DOHH2 (cell line): ENCODE measurements around the gene SLC39A10.
"Not testable (repeated sequence)": the region's sequence is repeated elsewhere in the genome, so short reads cannot be mapped to it uniquely, and the experiment has no call there.

Source experiments
- H3F3A ChIP-seq: fragments of 200-600 bp; sonication (generic), shearing (Covaris generic); 2 replicates; pipeline ENCODE4 v1.6.0; 2016; ENCODE audit warnings: antibody characterized with exemption, mild to moderate bottlenecking; ENCODE audit not compliant: control insufficient read depth, insufficient read depth
- H3K27ac ChIP-seq: fragments of 200-600 bp; sonication (generic); 2 replicates; pipeline ENCODE4 v1.5.1; 2014; ENCODE audit warnings: low read depth, mild to moderate bottlenecking, low read length, moderate library complexity
- H3K27me3 ChIP-seq: fragments of 200-600 bp; sonication (generic); 2 replicates; pipeline ENCODE4 v1.6.1; 2014; ENCODE audit warnings: mild to moderate bottlenecking, low read length, mixed read lengths; ENCODE audit not compliant: control insufficient read depth
- H3K36me3 ChIP-seq: fragments of 200-600 bp; sonication (generic); 2 replicates; pipeline ENCODE4 v1.6.1; 2014; ENCODE audit warnings: mild to moderate bottlenecking, low read length, moderate library complexity, mixed read lengths; ENCODE audit not compliant: control insufficient read depth
- H3K4me1 ChIP-seq: fragments of 200-600 bp; sonication (generic); 2 replicates; pipeline ENCODE4 v1.6.1; 2014; ENCODE audit warnings: mild to moderate bottlenecking, low read length, mixed read lengths; ENCODE audit not compliant: control insufficient read depth
- H3K4me2 ChIP-seq: fragments of 200-600 bp; sonication (generic); 2 replicates; pipeline ENCODE4 v1.6.0; 2014; ENCODE audit warnings: mild to moderate bottlenecking, low read length, moderate library complexity
- H3K4me3 ChIP-seq: fragments of 200-600 bp; sonication (generic); 2 replicates; pipeline ENCODE4 v1.5.1; 2014; ENCODE audit warnings: mild to moderate bottlenecking, low read length, mixed read lengths
- H3K79me2 ChIP-seq: fragments of 200-600 bp; sonication (generic); 2 replicates; pipeline ENCODE4 v1.6.1; 2014; ENCODE audit warnings: mild to moderate bottlenecking, low read length, mixed read lengths; ENCODE audit not compliant: control insufficient read depth
- H3K9me2 ChIP-seq: fragments of 200-600 bp; sonication (generic); replicated peaks from 2 replicates; pipeline ENCODE4 v1.6.1; 2014; ENCODE audit warnings: mild to moderate bottlenecking, low read length, mixed read lengths; ENCODE audit not compliant: control insufficient read depth
- H3K9me3 ChIP-seq: fragments of 200-600 bp; sonication (generic); 2 replicates; pipeline ENCODE4 v1.6.1; 2014; ENCODE audit warnings: antibody characterized with exemption, low read length, mixed read lengths; ENCODE audit not compliant: control insufficient read depth, insufficient read depth
- H4K20me1 ChIP-seq: fragments of 200-600 bp; sonication (generic); 2 replicates; pipeline ENCODE4 v1.6.0; 2014; ENCODE audit warnings: low read depth, mild to moderate bottlenecking, antibody characterized with exemption, low read length, moderate library complexity; ENCODE audit not compliant: control insufficient read depth, insufficient read depth
- EZH2phosphoT487 ChIP-seq: fragments of 200-600 bp; sonication (generic); IDR thresholded peaks from 2 replicates; pipeline ENCODE4 v1.6.1; 2017; ENCODE audit warnings: borderline replicate concordance, mild to moderate bottlenecking, antibody characterized with exemption, low read length, moderate library complexity, mixed read lengths
- TF ChIP-seq, protein P1 (sequence below): fragments of 200-600 bp; sonication (generic); IDR thresholded peaks from one replicate; pipeline ENCODE4 v1.5.1; 2014; ENCODE audit warnings: antibody characterized with exemption, mild to moderate bottlenecking, low read depth, low read length; ENCODE audit not compliant: poor library complexity, severe bottlenecking

Gene SLC39A10

DNA sequence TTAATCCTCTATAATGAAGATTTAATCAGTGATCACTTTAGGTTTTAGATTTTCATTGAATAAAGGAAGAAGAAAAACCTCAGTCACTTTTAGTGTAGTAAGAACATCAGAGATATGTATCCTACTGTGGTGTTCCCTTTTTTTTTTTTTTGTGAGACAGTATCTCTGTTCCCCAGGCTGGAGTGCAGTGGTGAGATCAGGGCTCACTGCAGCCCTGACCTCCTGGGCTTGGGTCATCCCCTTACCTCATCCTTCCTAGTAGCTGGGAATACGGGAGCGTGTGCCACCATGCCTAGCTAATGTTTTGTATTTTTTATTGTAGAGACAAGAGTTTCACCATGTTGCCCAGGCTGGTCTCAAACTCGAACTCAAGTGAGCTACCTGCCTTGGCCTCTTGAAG lies 5.1 kb downstream of the SLC39A10 start:
- no peak overlapping the region for H3K4me2 ChIP-seq
- H3K4me1 ChIP-seq = peaks cover 31% of the 10 kb centered on the region
- H3K27me3 ChIP-seq = no peaks in the 10 kb centered on the region
- no peaks in the 10 kb centered on the region for H3K9me2 ChIP-seq
- no peak overlapping the region for H3K4me3 ChIP-seq
- no peak overlapping the region for H3K27ac ChIP-seq
- H3K36me3 ChIP-seq = peaks cover 38% of the 10 kb centered on the region
- TF ChIP-seq EZH2phosphoT487 = no peak
- TF ChIP-seq, protein P1, sequence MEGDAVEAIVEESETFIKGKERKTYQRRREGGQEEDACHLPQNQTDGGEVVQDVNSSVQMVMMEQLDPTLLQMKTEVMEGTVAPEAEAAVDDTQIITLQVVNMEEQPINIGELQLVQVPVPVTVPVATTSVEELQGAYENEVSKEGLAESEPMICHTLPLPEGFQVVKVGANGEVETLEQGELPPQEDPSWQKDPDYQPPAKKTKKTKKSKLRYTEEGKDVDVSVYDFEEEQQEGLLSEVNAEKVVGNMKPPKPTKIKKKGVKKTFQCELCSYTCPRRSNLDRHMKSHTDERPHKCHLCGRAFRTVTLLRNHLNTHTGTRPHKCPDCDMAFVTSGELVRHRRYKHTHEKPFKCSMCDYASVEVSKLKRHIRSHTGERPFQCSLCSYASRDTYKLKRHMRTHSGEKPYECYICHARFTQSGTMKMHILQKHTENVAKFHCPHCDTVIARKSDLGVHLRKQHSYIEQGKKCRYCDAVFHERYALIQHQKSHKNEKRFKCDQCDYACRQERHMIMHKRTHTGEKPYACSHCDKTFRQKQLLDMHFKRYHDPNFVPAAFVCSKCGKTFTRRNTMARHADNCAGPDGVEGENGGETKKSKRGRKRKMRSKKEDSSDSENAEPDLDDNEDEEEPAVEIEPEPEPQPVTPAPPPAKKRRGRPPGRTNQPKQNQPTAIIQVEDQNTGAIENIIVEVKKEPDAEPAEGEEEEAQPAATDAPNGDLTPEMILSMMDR = no peak
- peaks cover 20% of the 10 kb centered on the region for H3F3A ChIP-seq
- H3K9me3 ChIP-seq = no peaks in the 10 kb centered on the region
- peaks cover 68% of the 10 kb centered on the region for H3K79me2 ChIP-seq
- H4K20me1 ChIP-seq = peaks cover 11% of the 10 kb centered on the region; the same call in 1 of the 2 replicates

DNA sequence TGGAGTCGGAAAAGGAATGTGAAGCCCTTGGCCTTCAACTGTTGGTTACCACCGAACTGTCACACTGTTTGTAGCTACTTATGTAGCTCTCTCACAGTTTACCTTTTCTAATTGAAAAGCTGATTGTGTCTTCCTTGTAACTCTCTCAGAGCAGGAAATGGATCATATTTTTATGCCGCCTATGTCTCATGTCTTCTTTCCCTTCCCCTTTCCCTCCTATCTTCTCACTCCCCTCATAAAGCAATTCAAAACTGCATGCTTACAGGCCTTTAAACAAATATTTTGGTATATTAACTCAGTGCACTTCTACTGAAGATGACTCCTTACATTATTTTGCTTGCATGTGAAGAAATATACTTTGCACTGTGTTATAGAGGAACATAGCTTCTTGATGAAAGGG lies 6.0 kb downstream of the SLC39A10 start:
- Histone ChIP-seq H3K36me3 (peaks cover 30% of the 10 kb centered on the region), H3K4me1 (peaks cover 31% of the 10 kb centered on the region), H3K4me2 (no peak overlapping the region), H3F3A (peaks cover 20% of the 10 kb centered on the region), H3K4me3 (no peak overlapping the region), H3K27ac (no peak overlapping the region), H4K20me1 (peaks cover 11% of the 10 kb centered on the region; the same call in 1 of the 2 replicates), H3K9me3 (no peaks in the 10 kb centered on the region), H3K9me2 (no peaks in the 10 kb centered on the region), H3K27me3 (no peaks in the 10 kb centered on the region), H3K79me2 (peaks cover 65% of the 10 kb centered on the region)
- TF ChIP-seq EZH2phosphoT487 = no peak
- TF ChIP-seq, protein P1 = no peak

DNA sequence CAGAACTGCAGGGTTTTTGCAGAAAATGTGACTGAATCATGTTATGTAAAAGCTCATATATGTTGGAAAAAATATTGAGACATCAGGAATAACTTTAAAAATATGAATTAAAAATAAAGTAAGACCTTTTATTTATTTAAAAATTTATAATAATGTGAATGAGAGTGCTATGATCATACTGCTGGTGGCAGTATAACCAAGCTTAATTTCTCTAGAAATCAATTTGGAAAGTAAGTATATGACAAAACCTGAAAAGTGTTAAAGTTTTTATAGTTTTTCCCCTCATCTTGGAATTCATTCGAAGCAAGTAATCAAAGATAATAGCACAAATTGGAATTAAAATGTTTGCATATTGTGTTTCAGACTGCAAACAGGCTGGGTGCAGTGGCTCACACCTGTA lies 7.5 kb downstream of the SLC39A10 start:
- Histone ChIP-seq H3K4me3 (no peak overlapping the region), H3K9me2 (no peaks in the 10 kb centered on the region), H3K27me3 (no peaks in the 10 kb centered on the region), H4K20me1 (peaks cover 5% of the 10 kb centered on the region; the same call in 1 of the 2 replicates), H3F3A (peaks cover 7% of the 10 kb centered on the region; the same call in 1 of the 2 replicates), H3K4me1 (peaks cover 24% of the 10 kb centered on the region), H3K79me2 (peaks cover 55% of the 10 kb centered on the region), H3K27ac (no peak overlapping the region), H3K36me3 (peaks cover 15% of the 10 kb centered on the region), H3K4me2 (no peak overlapping the region), H3K9me3 (no peaks in the 10 kb centered on the region)
- TF ChIP-seq EZH2phosphoT487 = no peak
- TF ChIP-seq, protein P1 = peak; percentile 10

DNA sequence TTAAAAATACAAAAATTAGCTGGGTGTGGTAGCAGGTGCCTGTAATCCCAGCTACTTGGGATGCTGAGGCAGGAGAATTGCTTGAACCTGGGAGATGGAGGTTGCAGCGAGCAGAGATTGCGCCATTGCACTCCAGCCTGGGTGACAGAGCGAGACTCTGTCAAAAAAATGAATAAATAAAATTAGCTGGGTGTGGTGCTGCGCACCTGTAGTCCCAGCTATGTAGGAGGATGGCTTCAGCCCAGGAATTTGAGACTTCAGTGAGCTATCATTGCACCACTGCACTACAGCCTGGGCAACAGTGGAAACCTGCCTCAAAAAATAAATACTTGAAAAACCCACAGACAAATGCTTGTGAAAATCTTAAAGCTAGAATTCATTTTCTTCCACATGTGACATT lies 8.1 kb downstream of the SLC39A10 start:
- H3F3A ChIP-seq, H4K20me1 ChIP-seq, H3K9me2 ChIP-seq, H3K27me3 ChIP-seq, H3K4me2 ChIP-seq, H3K4me3 ChIP-seq, H3K9me3 ChIP-seq, H3K27ac ChIP-seq, H3K36me3 ChIP-seq: not testable (repeated sequence)
- H3K4me1 ChIP-seq = peaks cover 18% of the 10 kb centered on the region
- peaks cover 48% of the 10 kb centered on the region for H3K79me2 ChIP-seq
